GM19467 (cell line): ENCODE measurements around the gene PARVA.

ENCODE experiments used
- ATAC-seq: cut with Tn5 transposase; IDR thresholded peaks from one replicate; pipeline ENCODE4 v1.9.1; 2021; ENCODE audit warnings: mild to moderate bottlenecking, moderate library complexity; ENCODE audit not compliant: unreplicated experiment

PARVA gene

GRCh38 chr11:12456651-12457579 is 79.5 kb downstream of the PARVA start:
- ATAC-seq = no peak

- no peak for ATAC-seq
These were observed 80.7 kb downstream of the PARVA start for GRCh38 chr11:12458042-12458441.

- no peak for ATAC-seq
These were observed 82.0 kb downstream of the PARVA start for GRCh38 chr11:12459374-12459773.

- ATAC-seq = no peak
These were observed 82.6 kb downstream of the PARVA start for GRCh38 chr11:12459865-12460444.

GRCh38 chr11:12460466-12460865 is 83.1 kb downstream of the PARVA start:
- no peak for ATAC-seq

- no peak for ATAC-seq
These were observed 84.1 kb downstream of the PARVA start for GRCh38 chr11:12461516-12461915.

GRCh38 chr11:12464303-12464702 is 86.9 kb downstream of the PARVA start:
- ATAC-seq = no peak

- ATAC-seq = no peak
These were observed 88.0 kb downstream of the PARVA start for GRCh38 chr11:12465332-12465731.

GRCh38 chr11:12467610-12468009 is 90.2 kb downstream of the PARVA start:
- ATAC-seq = no peak

- ATAC-seq = no peak
These were observed 92.1 kb downstream of the PARVA start for GRCh38 chr11:12469451-12469850.

GRCh38 chr11:12470236-12470635 is 92.9 kb downstream of the PARVA start:
- no peak for ATAC-seq

- no peak for ATAC-seq
These were observed 95.1 kb downstream of the PARVA start for GRCh38 chr11:12472401-12473005.

GRCh38 chr11:12473381-12473780 is 96.0 kb downstream of the PARVA start:
- ATAC-seq = no peak

GRCh38 chr11:12474871-12475270 is 97.5 kb downstream of the PARVA start:
- ATAC-seq = no peak

GRCh38 chr11:12478743-12479142 is 101.4 kb downstream of the PARVA start:
- no peak for ATAC-seq

GRCh38 chr11:12480401-12480800 is 103.0 kb downstream of the PARVA start:
- ATAC-seq = no peak

GRCh38 chr11:12482839-12483238 is 105.5 kb downstream of the PARVA start:
- ATAC-seq = no peak

- ATAC-seq = no peak
These were observed 106.2 kb downstream of the PARVA start for GRCh38 chr11:12483604-12484003.

GRCh38 chr11:12485328-12485727 is 108.0 kb downstream of the PARVA start:
- ATAC-seq = no peak

GRCh38 chr11:12489246-12489772 is 111.9 kb downstream of the PARVA start:
- ATAC-seq = no peak

GRCh38 chr11:12494699-12495098 is 117.3 kb downstream of the PARVA start:
- ATAC-seq = no peak
